ENCODE measurements around the gene SETMAR. TPM values are rescaled to one million over a fixed set of nuclear protein-coding genes. Genes with fewer than 3 reads are reported as not detected.

SETMAR gene
- 10.6 and 13.3 TPM in 2 replicates for polyA plus RNA-seq (2012; rRNA removed)
- 12.4 and 12.5 TPM in 2 replicates for polyA plus RNA-seq (2012; cell fraction: cytosol; rRNA removed)
- polyA plus RNA-seq (2012; cell fraction: nucleus; rRNA removed), result 13.4 and 18.9 TPM in 2 replicates

- ChIA-PET POLR2A (no interaction called here), CTCF (interaction anchor here (2.2 to 3.4 kb wide), 2 partner anchors 11 to 13 kb away, joined by 8 to 15 read pairs; no protein-coding TSS in a partner anchor)
- peaks cover 32% of the 10 kb centered on the region; the same call in 1 of the 2 replicates for H3K79me2 ChIP-seq (ENCODE audit: insufficient read depth)
- peak within 1 kb of the TSS; percentile 83 for H3K9ac ChIP-seq
- no peaks in the 10 kb centered on the region for H3K9me2 ChIP-seq
- H3K27ac ChIP-seq (ENCODE audit: low read depth in 2 of 2, low read length in 1 of 2), result peak within 1 kb of the TSS; percentile 62 to 93
- peaks cover 2% of the 10 kb centered on the region for H3F3A ChIP-seq (replicated peaks; ENCODE audit: insufficient read depth)
- peak within 1 kb of the TSS; percentile 94 for H3K4me2 ChIP-seq
- H4K20me1 ChIP-seq (ENCODE audit: insufficient read depth), result no peaks in the 10 kb centered on the region
- peaks cover 0 to 6% of the 10 kb centered on the region in 2 experiments for H3K36me3 ChIP-seq (replicated peaks in 1 of 2; ENCODE audit: control insufficient read depth in 1 of 2, insufficient read depth in 2 of 2, low read length in 1 of 2)
- no peaks in the 10 kb centered on the region for H3K27me3 ChIP-seq (ENCODE audit: insufficient read depth)
- H3K4me3 ChIP-seq (ENCODE audit: low read depth in 2 of 2, low read length in 1 of 2), result peak within 1 kb of the TSS; percentile 63 to 87
- peak; percentile 92 for DNase-seq
- H3K9me3 ChIP-seq, result no peaks in the 10 kb centered on the region
- peak within 1 kb of the TSS; percentile 95 for H2AFZ ChIP-seq (ENCODE audit: low read depth)
- H3K4me1 ChIP-seq (ENCODE audit: control insufficient read depth in 1 of 2, insufficient read depth in 2 of 2, low read depth in 1 of 2, low read length in 1 of 2), result peaks cover 0 to 7% of the 10 kb centered on the region in 2 experiments; a peak in 2 of 4 replicates
- 3% methylated on average over 23 of the region's 62 CpGs for WGBS (ENCODE audit: low lambda C conversion rate)
- TF ChIP-seq FOXM1 (IDR thresholded peaks at IDR 0.05; ENCODE audit: low read depth), result no peak
- TF ChIP-seq GABPA (IDR thresholded peaks at IDR 0.05; ENCODE audit: low read depth), result no peak
- no peak for TF ChIP-seq SIN3A (IDR thresholded peaks at IDR 0.05; ENCODE audit: borderline replicate concordance, low read depth, low read length)
- TF ChIP-seq CTCF (IDR thresholded peaks at IDR 0.05), result no peak
- no peak for TF ChIP-seq GATA2 (CRISPR knock-in tag; IDR thresholded peaks at IDR 0.05)
- TF ChIP-seq FOXJ3 (CRISPR knock-in tag; IDR thresholded peaks at IDR 0.05), result no peak
- no peak for TF ChIP-seq PBX3 (IDR thresholded peaks at IDR 0.05)
- no peak for TF ChIP-seq TEAD4 (IDR thresholded peaks at IDR 0.05; ENCODE audit: borderline replicate concordance, insufficient read depth)
- TF ChIP-seq IRF3 (IDR thresholded peaks at IDR 0.05; ENCODE audit: low read depth, low read length), result no peak
- TF ChIP-seq POLR2AphosphoS5 (IDR thresholded peaks at IDR 0.05; ENCODE audit: low read depth, low read length), result peak; percentile 44
- TF ChIP-seq USF1 (IDR thresholded peaks at IDR 0.05; ENCODE audit: borderline replicate concordance, low read depth), result peak; percentile 81
- no peak for TF ChIP-seq EZH2phosphoT487 (IDR thresholded peaks at IDR 0.05; ENCODE audit: borderline replicate concordance, low read depth)
- no peak for TF ChIP-seq YY1 (IDR thresholded peaks at IDR 0.05; ENCODE audit: low read depth)
- TF ChIP-seq MXI1 (IDR thresholded peaks at IDR 0.05; ENCODE audit: low read depth, low read length), result peak; percentile 91
- no peak for TF ChIP-seq RXRA (IDR thresholded peaks at IDR 0.05; ENCODE audit: borderline replicate concordance, low read depth)
- TF ChIP-seq ELF1 (IDR thresholded peaks at IDR 0.05), result peak; percentile 74
- TF ChIP-seq TAF1 (IDR thresholded peaks at IDR 0.05; ENCODE audit: borderline replicate concordance, low read depth, low read length), result no peak
- TF ChIP-seq USF2 (IDR thresholded peaks at IDR 0.05; ENCODE audit: borderline replicate concordance, low read depth, low read length), result peak; percentile 41
- no peak for TF ChIP-seq TCF12 (IDR thresholded peaks at IDR 0.05)
- TF ChIP-seq FOSL2 (IDR thresholded peaks at IDR 0.05; ENCODE audit: borderline replicate concordance, low read depth), result no peak
- no peak for TF ChIP-seq EP300 (IDR thresholded peaks at IDR 0.05; ENCODE audit: borderline replicate concordance in 1 of 2, low read depth in 1 of 2, low read length in 1 of 2)
- no peak for TF ChIP-seq JUND (IDR thresholded peaks at IDR 0.05)
- TF ChIP-seq MEF2A (IDR thresholded peaks at IDR 0.05; ENCODE audit: borderline replicate concordance, low read depth), result no peak
- no peak for TF ChIP-seq RAD21 (IDR thresholded peaks at IDR 0.05; ENCODE audit: low read length)
- no peak for TF ChIP-seq NFIC (IDR thresholded peaks at IDR 0.05; ENCODE audit: borderline replicate concordance)
Observed at GRCh38 chr3:4303187-4304123, at the start of gene SETMAR. SETMAR (plus strand) TSS chr3:4303369; CDS start chr3:4303371, 2 bp downstream.

Data from SK-N-SH (cell line).